AG09319 (cell line): ENCODE measurements around the gene CENPP.

Experiments used
- DNase-seq: peaks from one replicate; pipeline ENCODE4 v3.0.0-alpha.2; 2010; ENCODE audit warnings: low read depth; ENCODE audit errors: extremely low read depth
- TF ChIP-seq, protein P1 (sequence below): IDR thresholded peaks from 2 replicates; pipeline ENCODE4 v1.5.1; 2011; ENCODE audit warnings: low read depth, mild to moderate bottlenecking, inconsistent platforms, low read length, moderate library complexity

CENPP gene

DNA sequence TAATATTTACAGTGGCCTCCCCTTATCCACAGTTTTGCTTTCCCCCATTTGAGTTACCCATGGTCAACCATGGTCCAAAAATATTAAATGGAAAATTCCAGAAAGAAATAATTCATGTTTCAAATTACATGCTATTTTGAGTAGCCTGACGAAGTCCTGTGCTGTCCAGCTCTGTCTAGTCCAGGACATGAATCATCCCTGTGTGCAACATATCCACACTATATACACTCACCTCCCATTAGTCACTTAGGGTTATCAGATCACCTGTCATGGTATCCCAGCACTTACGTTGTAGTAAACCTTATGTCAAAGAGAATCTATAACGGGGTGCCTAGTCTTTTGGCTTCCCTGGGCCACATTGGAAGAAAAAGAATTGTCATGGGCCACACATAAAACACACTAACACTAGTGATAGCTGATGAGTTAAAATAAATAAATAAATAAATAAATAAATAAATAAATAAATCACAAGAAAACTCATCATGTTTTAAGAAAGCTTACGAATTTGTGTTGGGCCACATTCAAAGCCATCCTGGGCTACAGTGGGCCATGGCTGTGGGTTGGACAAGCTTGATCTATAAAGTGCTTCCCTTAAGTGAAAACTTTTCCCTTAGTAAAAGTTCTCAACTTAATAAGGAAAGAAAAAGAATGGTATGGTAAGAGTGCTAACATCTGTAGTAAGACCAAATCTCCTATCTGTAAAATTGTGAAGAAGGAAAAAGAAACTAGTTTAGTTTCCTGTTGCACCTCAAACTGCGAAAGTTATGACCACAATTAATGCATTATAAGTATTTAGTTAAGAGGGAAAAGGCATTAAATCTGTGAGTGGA is 114.4 kb downstream of the CENPP start:
- TF ChIP-seq, protein P1, sequence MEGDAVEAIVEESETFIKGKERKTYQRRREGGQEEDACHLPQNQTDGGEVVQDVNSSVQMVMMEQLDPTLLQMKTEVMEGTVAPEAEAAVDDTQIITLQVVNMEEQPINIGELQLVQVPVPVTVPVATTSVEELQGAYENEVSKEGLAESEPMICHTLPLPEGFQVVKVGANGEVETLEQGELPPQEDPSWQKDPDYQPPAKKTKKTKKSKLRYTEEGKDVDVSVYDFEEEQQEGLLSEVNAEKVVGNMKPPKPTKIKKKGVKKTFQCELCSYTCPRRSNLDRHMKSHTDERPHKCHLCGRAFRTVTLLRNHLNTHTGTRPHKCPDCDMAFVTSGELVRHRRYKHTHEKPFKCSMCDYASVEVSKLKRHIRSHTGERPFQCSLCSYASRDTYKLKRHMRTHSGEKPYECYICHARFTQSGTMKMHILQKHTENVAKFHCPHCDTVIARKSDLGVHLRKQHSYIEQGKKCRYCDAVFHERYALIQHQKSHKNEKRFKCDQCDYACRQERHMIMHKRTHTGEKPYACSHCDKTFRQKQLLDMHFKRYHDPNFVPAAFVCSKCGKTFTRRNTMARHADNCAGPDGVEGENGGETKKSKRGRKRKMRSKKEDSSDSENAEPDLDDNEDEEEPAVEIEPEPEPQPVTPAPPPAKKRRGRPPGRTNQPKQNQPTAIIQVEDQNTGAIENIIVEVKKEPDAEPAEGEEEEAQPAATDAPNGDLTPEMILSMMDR = no peak
- DNase-seq = no peak

DNA sequence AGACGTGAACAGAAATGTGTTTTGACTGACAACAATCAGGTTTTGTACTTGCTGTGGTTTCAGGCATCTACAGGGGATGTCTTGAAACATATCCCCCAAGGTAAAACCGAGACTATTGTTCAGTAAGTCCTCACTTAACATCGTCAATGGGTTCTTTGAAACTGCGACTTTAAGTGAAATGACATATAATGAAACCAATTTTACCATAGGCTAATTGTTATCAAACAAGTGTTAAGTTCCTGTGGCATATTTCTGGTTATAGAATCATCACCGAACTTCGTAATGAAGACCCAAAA is 114.9 kb downstream of the CENPP start:
- TF ChIP-seq, protein P1 = no peak
- DNase-seq = no peak

DNA sequence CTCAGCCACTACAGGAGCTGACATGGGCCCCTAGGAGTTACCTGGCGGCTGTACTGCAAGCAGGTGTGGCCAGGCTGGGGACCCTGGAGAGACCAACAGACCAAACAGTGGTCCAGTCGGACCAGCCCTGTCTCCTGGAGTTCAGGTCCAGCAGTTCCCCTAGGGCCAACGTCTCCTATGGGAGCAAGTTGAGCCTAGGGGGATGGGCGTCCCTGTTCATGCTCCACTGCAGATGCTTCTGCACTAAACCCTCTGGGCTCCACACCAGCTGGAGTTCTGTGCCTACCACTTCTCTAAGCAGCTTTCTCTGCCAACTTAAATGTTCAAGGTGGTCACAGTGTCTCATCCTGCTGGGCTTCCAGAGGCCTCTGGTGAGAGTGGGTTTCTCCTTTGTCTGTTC is 119.1 kb downstream of the CENPP start:
- no peak for DNase-seq

DNA sequence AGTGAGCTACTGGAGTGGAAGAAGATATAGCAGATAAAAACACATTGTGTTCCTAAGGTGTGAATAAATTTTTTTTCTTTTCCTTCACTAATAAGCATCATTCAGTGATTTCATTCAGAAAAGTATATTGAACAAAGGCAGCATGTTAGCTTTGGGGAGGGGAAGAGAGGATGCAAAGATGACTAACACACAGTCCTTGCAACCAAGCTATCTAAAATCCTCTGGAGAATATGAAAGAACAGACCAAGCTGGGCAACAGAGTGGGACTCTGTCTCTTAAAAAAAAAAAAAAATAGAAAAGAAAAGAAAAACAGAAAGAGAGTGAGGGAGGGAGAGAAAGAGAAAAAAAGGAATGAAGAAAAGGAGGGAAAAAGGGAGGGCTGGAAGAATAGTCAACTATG is 120.8 kb downstream of the CENPP start:
- TF ChIP-seq, protein P1 = no peak
- DNase-seq = no peak

More for the DNA sequence above, 119.1 kb downstream of the CENPP start:
- TF ChIP-seq, protein P1 = no peak

DNA sequence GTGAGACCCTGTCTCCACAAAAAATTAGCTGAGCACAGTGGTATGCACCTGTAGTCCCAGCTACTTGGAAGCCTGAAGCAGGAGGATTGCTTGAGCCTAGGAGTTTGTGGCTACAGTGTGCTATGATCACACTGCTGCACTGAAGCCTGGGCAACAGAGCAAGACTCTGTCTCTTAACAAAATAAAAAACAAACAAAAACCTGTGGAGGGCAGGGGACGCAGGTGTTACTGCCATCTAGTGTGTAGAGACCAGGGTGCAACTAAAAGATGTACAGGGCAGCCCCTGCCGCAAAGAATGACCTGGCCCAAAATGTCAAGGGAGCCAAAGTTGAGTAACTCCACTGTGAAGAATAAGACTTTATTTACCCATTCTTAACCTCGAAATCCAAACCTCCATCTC is 129.5 kb downstream of the CENPP start:
- DNase-seq = no peak

DNA sequence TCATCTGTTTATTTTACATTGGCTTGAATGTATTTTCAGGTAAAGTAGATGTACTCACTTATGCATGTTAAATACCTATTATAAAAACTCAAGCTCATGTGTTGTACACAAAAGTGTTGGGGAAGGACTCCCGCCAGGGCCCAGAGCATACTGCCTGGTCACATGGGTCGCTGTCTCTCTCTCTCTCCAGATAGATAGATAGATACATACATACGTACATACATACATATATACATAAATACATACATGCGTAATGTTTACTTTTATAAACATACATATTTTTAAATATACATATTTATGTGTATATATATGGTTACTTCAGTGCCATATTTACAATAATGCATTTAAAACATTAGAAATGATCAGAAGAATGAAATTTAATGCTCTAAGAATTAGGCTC is 131.8 kb downstream of the CENPP start:
- DNase-seq = no peak

More for the DNA sequence above, 129.5 kb downstream of the CENPP start:
- TF ChIP-seq, protein P1 = no peak; the same call in 1 of the 2 replicates

DNA sequence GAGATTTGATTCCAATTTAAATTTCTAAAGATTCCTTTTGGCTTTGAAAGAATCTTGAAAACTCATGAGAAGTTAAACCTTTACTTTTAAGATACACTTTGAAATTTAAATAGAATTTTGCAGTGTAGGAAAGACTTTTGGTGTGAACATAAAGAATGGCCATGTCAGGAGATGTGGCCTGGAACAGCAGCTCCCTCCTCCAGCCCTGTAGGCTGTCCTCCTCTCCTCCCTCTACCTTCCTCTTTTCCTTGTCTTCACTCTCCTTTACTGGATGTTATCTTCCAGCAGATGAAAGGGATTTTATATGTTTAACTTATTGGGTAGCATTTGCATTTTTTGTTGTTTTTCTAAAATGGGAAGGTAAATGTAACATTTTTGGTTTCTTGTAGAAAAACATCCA is 137.6 kb downstream of the CENPP start:
- TF ChIP-seq, protein P1 = no peak
- no peak for DNase-seq

More for the DNA sequence above, 131.8 kb downstream of the CENPP start:
- TF ChIP-seq, protein P1 = no peak
